ENCODE results near the gene CTSA. TPM values are rescaled to one million over a fixed set of nuclear protein-coding genes. Genes with fewer than 3 reads are reported as not detected.
A peak's percentile ranks its signal among the peaks of the same experiment; 100 is the strongest.

Gene CTSA
- total RNA-seq, 6 donors from 2014 or later, result 109 to 176 (median 155) TPM

- no peak for DNase-seq
- H3K36me3 ChIP-seq, result peaks cover 19 to 51% (median 48%) of the 10 kb centered on the region in 4 donors
- no peaks in the 10 kb centered on the region for H3K27me3 ChIP-seq
- ATAC-seq (ENCODE audit: low FRiP score in 2 of 2), result no peak
- TF ChIP-seq POLR2AphosphoS5 (IDR thresholded peaks at IDR 0.05) (no peak), POLR2A (IDR thresholded peaks at IDR 0.05) (peak in 1 of 4 donors; percentile 33)
- peak overlapping the region in 3 of 4 donors; percentile 35 to 91 (median 59) for H3K27ac ChIP-seq
- no peaks in the 10 kb centered on the region for H3K9me3 ChIP-seq
- 56 to 59% methylated on average over 2 to 4 of the region's 4 CpGs for WGBS, 2 donors
- peak overlapping the region in 1 of 4 donors; percentile 90 for H3K4me3 ChIP-seq
- peaks cover 23 to 35% (median 28%) of the 10 kb centered on the region in 4 donors for H3K4me1 ChIP-seq
These were observed 1.8 kb downstream of the CTSA start for GRCh38 chr20:45892828-45893500.

GRCh38 chr20:45893831-45894230, 2.7 kb downstream of the CTSA start:
- Histone ChIP-seq H3K36me3 (peaks cover 19 to 60% (median 57%) of the 10 kb centered on the region in 4 donors), H3K4me1 (peaks cover 23 to 35% (median 28%) of the 10 kb centered on the region in 4 donors), H3K27me3 (no peaks in the 10 kb centered on the region), H3K4me3 (no peak overlapping the region), H3K9me3 (no peaks in the 10 kb centered on the region), H3K27ac (no peak overlapping the region)
- TF ChIP-seq EP300 (IDR thresholded peaks at IDR 0.05) (no peak), CTCF (IDR thresholded peaks at IDR 0.05) (no peak), POLR2A (IDR thresholded peaks at IDR 0.05) (no peak), POLR2AphosphoS5 (IDR thresholded peaks at IDR 0.05) (no peak)
- no peak for DNase-seq
- no peak for ATAC-seq (ENCODE audit: low FRiP score in 2 of 2)
- WGBS, 2 donors, result 91 to 96% methylated on average over 4 of the region's 4 CpGs

- DNase-seq (no peak), ATAC-seq (ENCODE audit: low FRiP score in 2 of 2) (no peak)
- H3K36me3 ChIP-seq, result peaks cover 19 to 69% (median 63%) of the 10 kb centered on the region in 4 donors
- no peaks in the 10 kb centered on the region for H3K9me3 ChIP-seq
- H3K27me3 ChIP-seq, result no peaks in the 10 kb centered on the region
- WGBS, 2 donors, result 89% methylated on average over 7 to 12 of the region's 12 CpGs
- H3K4me3 ChIP-seq, result no peak overlapping the region
- peaks cover 18 to 33% (median 26%) of the 10 kb centered on the region in 4 donors for H3K4me1 ChIP-seq
- TF ChIP-seq CTCF (IDR thresholded peaks at IDR 0.05) (no peak), POLR2A (IDR thresholded peaks at IDR 0.05) (peak in 1 of 4 donors; percentile 45), POLR2AphosphoS5 (IDR thresholded peaks at IDR 0.05) (no peak), EP300 (IDR thresholded peaks at IDR 0.05) (no peak)
- no peak overlapping the region for H3K27ac ChIP-seq
These were observed 3.7 kb downstream of the CTSA start for GRCh38 chr20:45894797-45895196.

- Histone ChIP-seq H3K9me3 (no peaks in the 10 kb centered on the region), H3K4me1 (peaks cover 15 to 18% (median 16%) of the 10 kb centered on the region in 4 donors), H3K36me3 (peaks cover 22 to 77% (median 63%) of the 10 kb centered on the region in 4 donors), H3K4me3 (no peak overlapping the region), H3K27me3 (no peaks in the 10 kb centered on the region), H3K27ac (no peak overlapping the region)
- TF ChIP-seq EP300 (IDR thresholded peaks at IDR 0.05) (no peak), POLR2AphosphoS5 (IDR thresholded peaks at IDR 0.05) (no peak), POLR2A (IDR thresholded peaks at IDR 0.05) (peak in 1 of 4 donors; percentile 6)
- ATAC-seq (ENCODE audit: low FRiP score in 2 of 2), result no peak
- no peak for DNase-seq
- WGBS, 2 donors, result 95 to 96% methylated on average over 12 to 14 of the region's 14 CpGs
These were observed 5.6 kb downstream of the CTSA start for GRCh38 chr20:45896641-45897161.

- H3K9me3 ChIP-seq, result no peaks in the 10 kb centered on the region
- peaks cover 22 to 80% (median 63%) of the 10 kb centered on the region in 4 donors for H3K36me3 ChIP-seq
- H3K27me3 ChIP-seq, result no peaks in the 10 kb centered on the region
- H3K27ac ChIP-seq, result no peak overlapping the region
- 78 to 93% methylated on average over 2 of the region's 2 CpGs for WGBS, 2 donors
- TF ChIP-seq POLR2AphosphoS5 (IDR thresholded peaks at IDR 0.05), result no peak
- no peak overlapping the region for H3K4me3 ChIP-seq
- DNase-seq, result no peak
- H3K4me1 ChIP-seq, result peaks cover 9 to 13% (median 10%) of the 10 kb centered on the region in 4 donors
- ATAC-seq (ENCODE audit: low FRiP score in 2 of 2), result no peak
These were observed 6.2 kb downstream of the CTSA start for GRCh38 chr20:45897289-45897688.

GRCh38 chr20:45897692-45898091, 6.6 kb downstream of the CTSA start:
- no peak for ATAC-seq (ENCODE audit: low FRiP score in 2 of 2)
- H3K27me3 ChIP-seq, result no peaks in the 10 kb centered on the region
- no peak overlapping the region for H3K27ac ChIP-seq
- peaks cover 6 to 9% (median 6%) of the 10 kb centered on the region in 4 donors for H3K4me1 ChIP-seq
- no peak for DNase-seq
- H3K36me3 ChIP-seq, result peaks cover 22 to 84% (median 62%) of the 10 kb centered on the region in 4 donors
- H3K9me3 ChIP-seq, result no peaks in the 10 kb centered on the region
- no peak for TF ChIP-seq EP300 (IDR thresholded peaks at IDR 0.05)
- TF ChIP-seq CTCF (IDR thresholded peaks at IDR 0.05), result no peak
- no peak for TF ChIP-seq POLR2A (IDR thresholded peaks at IDR 0.05)
- no peak for TF ChIP-seq POLR2AphosphoS5 (IDR thresholded peaks at IDR 0.05)
- WGBS, 2 donors, result 94 to 98% methylated on average over 7 of the region's 7 CpGs
- H3K4me3 ChIP-seq, result no peak overlapping the region

Measured in upper lobe of left lung (tissue), 6 donors.